GM23338 (cell line): ENCODE data around the gene HSP90AB1. TPM values are rescaled to one million over a fixed set of nuclear protein-coding genes. Genes with fewer than 3 reads are reported as not detected.

ENCODE experiments used
- ATAC-seq: fragments of 200-7000 bp; cut with Tn5 transposase; 3 replicates; pipeline ENCODE4 v1.9.1; 2020
- DNase-seq: peaks from one replicate; pipeline ENCODE4 v3.0.0-alpha.2; 2015; ENCODE audit warnings: low spot score
- H2AFZ ChIP-seq: fragments of 200-600 bp; sonication (generic); 2 replicates; pipeline ENCODE4 v1.8.0; 2016; ENCODE audit warnings: antibody characterized with exemption, mild to moderate bottlenecking, moderate library complexity
- H3F3A ChIP-seq: fragments of 200-600 bp; sonication (generic); replicated peaks from 2 replicates; pipeline ENCODE4 v1.8.0; 2017; ENCODE audit warnings: antibody characterized with exemption, mixed run types, low read depth
- H3K27ac ChIP-seq: fragments of 200-600 bp; sonication (generic); 2 replicates; pipeline ENCODE4 v1.6.1; 2016; ENCODE audit warnings: low read depth
- H3K27me3 ChIP-seq: fragments of 200-600 bp; sonication (generic); 2 replicates; pipeline ENCODE4 v1.8.0; 2016; ENCODE audit warnings: mild to moderate bottlenecking, mixed run types, moderate library complexity; ENCODE audit not compliant: insufficient read depth
- H3K36me3 ChIP-seq: fragments of 200-600 bp; sonication (generic); 2 replicates; pipeline ENCODE4 v1.8.0; 2016; ENCODE audit warnings: mild to moderate bottlenecking; ENCODE audit not compliant: insufficient read depth
- H3K4me1 ChIP-seq: fragments of 200-600 bp; sonication (generic); 2 replicates; pipeline ENCODE4 v1.8.0; 2016; ENCODE audit warnings: mild to moderate bottlenecking, moderate library complexity; ENCODE audit not compliant: insufficient read depth
- H3K4me2 ChIP-seq: fragments of 200-600 bp; sonication (generic); 2 replicates; pipeline ENCODE4 v1.7.1; 2017; ENCODE audit warnings: mixed run types
- H3K4me3 ChIP-seq: fragments of 200-600 bp; sonication (generic); 2 replicates; pipeline ENCODE4 v1.6.1; 2016; ENCODE audit warnings: mixed run types
- H3K79me2 ChIP-seq: fragments of 200-600 bp; sonication (generic); replicated peaks from 2 replicates; pipeline ENCODE4 v1.8.0; 2017; ENCODE audit warnings: mild to moderate bottlenecking; ENCODE audit not compliant: insufficient read depth
- H3K9me2 ChIP-seq: fragments of 200-600 bp; sonication (generic); 2 replicates; pipeline ENCODE4 v1.8.0; 2017; ENCODE audit not compliant: insufficient read depth
- H4K20me1 ChIP-seq: fragments of 200-600 bp; sonication (generic); replicated peaks from 2 replicates; pipeline ENCODE4 v1.8.0; 2017; ENCODE audit warnings: mild to moderate bottlenecking; ENCODE audit not compliant: insufficient read depth
- H3K27ac Mint-ChIP-seq: 2 replicates; pipeline ENCODE4 v1.8.0; 2020; ENCODE audit warnings: inconsistent platforms, mild to moderate bottlenecking, moderate library complexity, mixed read lengths
- H3K27me3 Mint-ChIP-seq: 3 replicates; pipeline ENCODE4 v1.8.0; 2022; ENCODE audit warnings: low read depth, mild to moderate bottlenecking, moderate library complexity, mixed read lengths, inconsistent platforms; ENCODE audit not compliant: insufficient read depth, poor library complexity
- H3K36me3 Mint-ChIP-seq: 3 replicates; pipeline ENCODE4 v1.8.0; 2021; ENCODE audit warnings: low read depth, mild to moderate bottlenecking, inconsistent platforms, moderate library complexity, mixed read lengths
- H3K4me1 Mint-ChIP-seq: 3 replicates; pipeline ENCODE4 v1.8.0; 2020; ENCODE audit warnings: mild to moderate bottlenecking, inconsistent platforms, mixed read lengths
- H3K4me3 Mint-ChIP-seq: 3 replicates; pipeline ENCODE4 v1.8.0; 2021; ENCODE audit warnings: moderate library complexity, mild to moderate bottlenecking, inconsistent platforms, mixed read lengths
- H3K9me3 Mint-ChIP-seq: 3 replicates; pipeline ENCODE4 v1.8.0; 2020; ENCODE audit warnings: moderate library complexity, mild to moderate bottlenecking, inconsistent platforms, mixed read lengths
- EZH2phosphoT487 ChIP-seq: fragments of 200-600 bp; sonication (generic); IDR thresholded peaks from one replicate; pipeline ENCODE4 v1.8.1; 2018; ENCODE audit warnings: antibody characterized with exemption; ENCODE audit not compliant: unreplicated experiment
- JUNB ChIP-seq: IDR thresholded peaks from one replicate; pipeline ENCODE4 v1.6.1; 2016; ENCODE audit warnings: antibody characterized with exemption; ENCODE audit not compliant: unreplicated experiment
- NANOG ChIP-seq: IDR thresholded peaks from 2 replicates; pipeline ENCODE4 v1.6.1; 2016; ENCODE audit warnings: antibody characterized with exemption, borderline replicate concordance
- POLR2AphosphoS5 ChIP-seq: IDR thresholded peaks from 2 replicates; pipeline ENCODE4 v1.6.1; 2016; ENCODE audit warnings: antibody characterized with exemption, low read depth
- polyA plus RNA-seq: library from polyadenylated mRNA; unstranded; fragments of >200 nt; fragmentation: Nextera tagmentation; extraction: Ambion mirVana; gene quantifications from 2 replicates; pipeline ENCODE4 v1.2.1, GENCODE V29; 2016
- total RNA-seq: library from RNA; depleted of rRNA; stranded (reverse); fragments of >200 nt; shearing (Covaris generic); gene quantifications from 2 replicates; pipeline ENCODE4 v1.2.3, GENCODE V29; 2014
- TF ChIP-seq, protein P1 (sequence below): fragments of 250-450 bp; sonication (Bioruptor Pico); IDR thresholded peaks from 2 replicates; pipeline ENCODE4 v1.5.0; 2020; ENCODE audit warnings: mild to moderate bottlenecking, moderate library complexity
- TF ChIP-seq, protein P2 (sequence below): IDR thresholded peaks from 2 replicates; pipeline ENCODE4 v1.6.1; 2016; ENCODE audit warnings: antibody characterized with exemption
- TF ChIP-seq, protein P3 (sequence below), 2 experiments: fragments of 200-600 bp in 1 of 2; sonication (generic) in 1 of 2; conservative IDR thresholded peaks; 2 replicates each; pipeline versions ENCODE4 v1.5.1 to v1.6.1; 2016 to 2017; ENCODE audit warnings: antibody characterized with exemption in 2 of 2, low read depth in 2 of 2, mild to moderate bottlenecking in 2 of 2, moderate library complexity in 1 of 2

HSP90AB1 gene
- total and polyA plus RNA-seq, 2 experiments from 2014 or later, result 1,425 to 2,361 TPM

DNA sequence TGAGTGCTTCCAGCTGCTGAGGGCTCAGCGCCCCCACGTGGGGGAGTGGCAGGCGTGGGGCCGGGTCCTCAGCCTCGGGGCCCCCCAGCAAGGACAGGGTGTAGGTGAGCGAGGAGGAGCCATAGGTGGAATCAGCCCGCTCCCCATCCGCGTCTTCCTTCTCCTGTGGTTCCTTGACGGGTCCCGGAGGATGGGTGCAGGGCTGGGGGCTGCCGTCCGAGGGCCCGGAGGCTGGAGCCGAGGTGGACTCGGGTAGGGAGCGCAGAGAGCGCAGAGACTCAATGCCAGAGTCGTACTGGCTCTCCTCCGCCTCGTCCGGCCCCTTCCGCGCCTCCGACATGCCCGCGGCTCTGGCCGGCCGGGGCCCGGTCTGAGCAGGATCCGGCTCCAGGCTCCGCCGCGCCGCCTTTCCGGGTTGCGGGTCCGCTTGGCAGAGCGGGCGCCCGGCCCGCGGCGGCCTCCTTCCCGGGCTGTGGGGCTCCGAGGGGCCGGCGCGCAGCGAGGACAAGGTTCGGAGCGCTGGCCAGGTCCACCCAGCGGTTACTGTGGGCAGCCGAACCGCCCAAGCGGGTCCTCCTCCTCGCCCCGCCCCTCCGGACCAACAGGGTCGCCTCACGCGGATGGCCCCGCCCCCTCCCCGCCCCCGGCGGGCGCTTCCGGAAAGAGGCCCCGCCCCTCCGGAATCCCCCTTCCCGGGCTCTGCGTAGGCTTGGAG, 18.3 kb downstream of the HSP90AB1 start, which contains the start of gene NFKBIE:
Gene NFKBIE, minus strand, starts transcription at position 545 of the 715 bp plus-strand sequence. Its CDS starts 205 bp downstream, at position 340.
- H3K9me3 Mint-ChIP-seq, result no peaks in the 10 kb centered on the region
- H3K27ac Mint-ChIP-seq, result no peak within 1 kb of the TSS
- Histone ChIP-seq H3F3A (0 out of 2 replicates have a peak, but pooled peaks cover 17% of the 10 kb centered on the region), H3K4me2 (peak within 1 kb of the TSS; percentile 98), H3K27ac (no peak within 1 kb of the TSS), H3K4me1 (peaks cover 31% of the 10 kb centered on the region), H4K20me1 (peaks cover 6% of the 10 kb centered on the region; the same call in 1 of the 2 replicates), H3K36me3 (no peaks in the 10 kb centered on the region), H2AFZ (peak within 1 kb of the TSS; percentile 87), H3K79me2 (peaks cover 9% of the 10 kb centered on the region; the same call in 1 of the 2 replicates), H3K9me2 (no peaks in the 10 kb centered on the region), H3K27me3 (peaks cover 19% of the 10 kb centered on the region), H3K4me3 (peak within 1 kb of the TSS; percentile 88)
- no peak for TF ChIP-seq NANOG
- TF ChIP-seq, protein P1, sequence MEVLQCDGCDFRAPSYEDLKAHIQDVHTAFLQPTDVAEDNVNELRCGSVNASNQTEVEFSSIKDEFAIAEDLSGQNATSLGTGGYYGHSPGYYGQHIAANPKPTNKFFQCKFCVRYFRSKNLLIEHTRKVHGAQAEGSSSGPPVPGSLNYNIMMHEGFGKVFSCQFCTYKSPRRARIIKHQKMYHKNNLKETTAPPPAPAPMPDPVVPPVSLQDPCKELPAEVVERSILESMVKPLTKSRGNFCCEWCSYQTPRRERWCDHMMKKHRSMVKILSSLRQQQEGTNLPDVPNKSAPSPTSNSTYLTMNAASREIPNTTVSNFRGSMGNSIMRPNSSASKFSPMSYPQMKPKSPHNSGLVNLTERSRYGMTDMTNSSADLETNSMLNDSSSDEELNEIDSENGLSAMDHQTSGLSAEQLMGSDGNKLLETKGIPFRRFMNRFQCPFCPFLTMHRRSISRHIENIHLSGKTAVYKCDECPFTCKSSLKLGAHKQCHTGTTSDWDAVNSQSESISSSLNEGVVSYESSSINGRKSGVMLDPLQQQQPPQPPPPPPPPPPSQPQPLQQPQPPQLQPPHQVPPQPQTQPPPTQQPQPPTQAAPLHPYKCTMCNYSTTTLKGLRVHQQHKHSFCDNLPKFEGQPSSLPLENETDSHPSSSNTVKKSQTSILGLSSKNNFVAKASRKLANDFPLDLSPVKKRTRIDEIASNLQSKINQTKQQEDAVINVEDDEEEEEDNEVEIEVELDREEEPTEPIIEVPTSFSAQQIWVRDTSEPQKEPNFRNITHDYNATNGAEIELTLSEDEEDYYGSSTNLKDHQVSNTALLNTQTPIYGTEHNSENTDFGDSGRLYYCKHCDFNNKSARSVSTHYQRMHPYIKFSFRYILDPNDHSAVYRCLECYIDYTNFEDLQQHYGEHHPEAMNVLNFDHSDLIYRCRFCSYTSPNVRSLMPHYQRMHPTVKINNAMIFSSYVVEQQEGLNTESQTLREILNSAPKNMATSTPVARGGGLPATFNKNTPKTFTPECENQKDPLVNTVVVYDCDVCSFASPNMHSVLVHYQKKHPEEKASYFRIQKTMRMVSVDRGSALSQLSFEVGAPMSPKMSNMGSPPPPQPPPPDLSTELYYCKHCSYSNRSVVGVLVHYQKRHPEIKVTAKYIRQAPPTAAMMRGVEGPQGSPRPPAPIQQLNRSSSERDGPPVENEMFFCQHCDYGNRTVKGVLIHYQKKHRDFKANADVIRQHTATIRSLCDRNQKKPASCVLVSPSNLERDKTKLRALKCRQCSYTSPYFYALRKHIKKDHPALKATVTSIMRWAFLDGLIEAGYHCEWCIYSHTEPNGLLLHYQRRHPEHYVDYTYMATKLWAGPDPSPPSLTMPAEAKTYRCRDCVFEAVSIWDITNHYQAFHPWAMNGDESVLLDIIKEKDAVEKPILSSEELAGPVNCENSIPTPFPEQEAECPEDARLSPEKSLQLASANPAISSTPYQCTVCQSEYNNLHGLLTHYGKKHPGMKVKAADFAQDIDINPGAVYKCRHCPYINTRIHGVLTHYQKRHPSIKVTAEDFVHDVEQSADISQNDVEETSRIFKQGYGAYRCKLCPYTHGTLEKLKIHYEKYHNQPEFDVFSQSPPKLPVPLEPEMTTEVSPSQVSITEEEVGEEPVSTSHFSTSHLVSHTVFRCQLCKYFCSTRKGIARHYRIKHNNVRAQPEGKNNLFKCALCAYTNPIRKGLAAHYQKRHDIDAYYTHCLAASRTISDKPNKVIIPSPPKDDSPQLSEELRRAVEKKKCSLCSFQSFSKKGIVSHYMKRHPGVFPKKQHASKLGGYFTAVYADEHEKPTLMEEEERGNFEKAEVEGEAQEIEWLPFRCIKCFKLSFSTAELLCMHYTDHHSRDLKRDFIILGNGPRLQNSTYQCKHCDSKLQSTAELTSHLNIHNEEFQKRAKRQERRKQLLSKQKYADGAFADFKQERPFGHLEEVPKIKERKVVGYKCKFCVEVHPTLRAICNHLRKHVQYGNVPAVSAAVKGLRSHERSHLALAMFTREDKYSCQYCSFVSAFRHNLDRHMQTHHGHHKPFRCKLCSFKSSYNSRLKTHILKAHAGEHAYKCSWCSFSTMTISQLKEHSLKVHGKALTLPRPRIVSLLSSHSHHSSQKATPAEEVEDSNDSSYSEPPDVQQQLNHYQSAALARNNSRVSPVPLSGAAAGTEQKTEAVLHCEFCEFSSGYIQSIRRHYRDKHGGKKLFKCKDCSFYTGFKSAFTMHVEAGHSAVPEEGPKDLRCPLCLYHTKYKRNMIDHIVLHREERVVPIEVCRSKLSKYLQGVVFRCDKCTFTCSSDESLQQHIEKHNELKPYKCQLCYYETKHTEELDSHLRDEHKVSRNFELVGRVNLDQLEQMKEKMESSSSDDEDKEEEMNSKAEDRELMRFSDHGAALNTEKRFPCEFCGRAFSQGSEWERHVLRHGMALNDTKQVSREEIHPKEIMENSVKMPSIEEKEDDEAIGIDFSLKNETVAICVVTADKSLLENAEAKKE (CRISPR knock-in tag), result no peak
- no peak for TF ChIP-seq JUNB
- no peak for TF ChIP-seq EZH2phosphoT487
- peak; percentile 84 for TF ChIP-seq POLR2AphosphoS5
- TF ChIP-seq, protein P2, sequence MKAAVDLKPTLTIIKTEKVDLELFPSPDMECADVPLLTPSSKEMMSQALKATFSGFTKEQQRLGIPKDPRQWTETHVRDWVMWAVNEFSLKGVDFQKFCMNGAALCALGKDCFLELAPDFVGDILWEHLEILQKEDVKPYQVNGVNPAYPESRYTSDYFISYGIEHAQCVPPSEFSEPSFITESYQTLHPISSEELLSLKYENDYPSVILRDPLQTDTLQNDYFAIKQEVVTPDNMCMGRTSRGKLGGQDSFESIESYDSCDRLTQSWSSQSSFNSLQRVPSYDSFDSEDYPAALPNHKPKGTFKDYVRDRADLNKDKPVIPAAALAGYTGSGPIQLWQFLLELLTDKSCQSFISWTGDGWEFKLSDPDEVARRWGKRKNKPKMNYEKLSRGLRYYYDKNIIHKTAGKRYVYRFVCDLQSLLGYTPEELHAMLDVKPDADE, result no peak
- TF ChIP-seq, protein P3, sequence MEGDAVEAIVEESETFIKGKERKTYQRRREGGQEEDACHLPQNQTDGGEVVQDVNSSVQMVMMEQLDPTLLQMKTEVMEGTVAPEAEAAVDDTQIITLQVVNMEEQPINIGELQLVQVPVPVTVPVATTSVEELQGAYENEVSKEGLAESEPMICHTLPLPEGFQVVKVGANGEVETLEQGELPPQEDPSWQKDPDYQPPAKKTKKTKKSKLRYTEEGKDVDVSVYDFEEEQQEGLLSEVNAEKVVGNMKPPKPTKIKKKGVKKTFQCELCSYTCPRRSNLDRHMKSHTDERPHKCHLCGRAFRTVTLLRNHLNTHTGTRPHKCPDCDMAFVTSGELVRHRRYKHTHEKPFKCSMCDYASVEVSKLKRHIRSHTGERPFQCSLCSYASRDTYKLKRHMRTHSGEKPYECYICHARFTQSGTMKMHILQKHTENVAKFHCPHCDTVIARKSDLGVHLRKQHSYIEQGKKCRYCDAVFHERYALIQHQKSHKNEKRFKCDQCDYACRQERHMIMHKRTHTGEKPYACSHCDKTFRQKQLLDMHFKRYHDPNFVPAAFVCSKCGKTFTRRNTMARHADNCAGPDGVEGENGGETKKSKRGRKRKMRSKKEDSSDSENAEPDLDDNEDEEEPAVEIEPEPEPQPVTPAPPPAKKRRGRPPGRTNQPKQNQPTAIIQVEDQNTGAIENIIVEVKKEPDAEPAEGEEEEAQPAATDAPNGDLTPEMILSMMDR (conservative IDR thresholded peaks at IDR 0.05; ENCODE audit: low read depth in 2 of 2), result peak; percentile 15 to 55; a peak in 2 of 4 replicates
- DNase-seq, result peak; percentile 97
- H3K36me3 Mint-ChIP-seq, result peaks cover 10% of the 10 kb centered on the region
- H3K4me1 Mint-ChIP-seq, result peaks cover 53% of the 10 kb centered on the region
- ATAC-seq, result peak; percentile 58
- peaks cover 42% of the 10 kb centered on the region for H3K27me3 Mint-ChIP-seq
- peak within 1 kb of the TSS; percentile 86 for H3K4me3 Mint-ChIP-seq
